Trophoblast cell (in vitro differentiated cells and primary cell): ENCODE measurements around the gene KRT3.

ENCODE experiments used
- DNase-seq, 2 donors: peaks; one replicate each; pipeline ENCODE4 v3.0.0-alpha.2; 2016
- H2AFZ ChIP-seq: 2 replicates; pipeline ENCODE4 v1.6.1; 2013; ENCODE audit warnings: low read length, moderate library complexity, mild to moderate bottlenecking; ENCODE audit not compliant: insufficient read depth, poor library complexity
- H2AK5ac ChIP-seq: 2 replicates; pipeline ENCODE4 v1.6.1; 2013; ENCODE audit warnings: mild to moderate bottlenecking, low read length
- H2BK120ac ChIP-seq: 2 replicates; pipeline ENCODE4 v1.6.1; 2013; ENCODE audit warnings: low read length, mild to moderate bottlenecking, moderate library complexity; ENCODE audit not compliant: insufficient read depth, poor library complexity
- H2BK12ac ChIP-seq: 2 replicates; pipeline ENCODE4 v1.6.1; 2013; ENCODE audit warnings: mild to moderate bottlenecking, low read length, moderate library complexity
- H2BK5ac ChIP-seq: 2 replicates; pipeline ENCODE4 v1.6.1; 2013; ENCODE audit warnings: low read length, low read depth, moderate library complexity, mild to moderate bottlenecking; ENCODE audit not compliant: poor library complexity
- H3K14ac ChIP-seq: 2 replicates; pipeline ENCODE4 v1.6.1; 2013; ENCODE audit warnings: mild to moderate bottlenecking, low read length
- H3K18ac ChIP-seq: 2 replicates; pipeline ENCODE4 v1.6.1; 2013; ENCODE audit warnings: mild to moderate bottlenecking, low read length
- H3K23ac ChIP-seq: 2 replicates; pipeline ENCODE4 v1.6.1; 2013; ENCODE audit warnings: low read length
- H3K27ac ChIP-seq: 2 replicates; pipeline ENCODE4 v1.5.1; 2013; ENCODE audit warnings: low read depth, mild to moderate bottlenecking, inconsistent platforms, low read length, moderate library complexity
- H3K27me3 ChIP-seq: 2 replicates; pipeline ENCODE4 v1.6.1; 2013; ENCODE audit warnings: inconsistent platforms, mild to moderate bottlenecking, low read length, moderate library complexity; ENCODE audit not compliant: insufficient read depth
- H3K36me3 ChIP-seq, 2 experiments: 1 replicate in 1 of 2; 2 replicates in 1 of 2; pipeline ENCODE4 v1.6.1; 2013; ENCODE audit warnings: low read length in 2 of 2, mild to moderate bottlenecking in 2 of 2, moderate library complexity in 1 of 2; ENCODE audit not compliant: insufficient read depth in 2 of 2, control insufficient read depth in 1 of 2
- H3K4ac ChIP-seq: 2 replicates; pipeline ENCODE4 v1.6.1; 2013; ENCODE audit warnings: low read depth, mild to moderate bottlenecking, low read length, moderate library complexity
- H3K4me1 ChIP-seq, 2 experiments: 1 replicate in 1 of 2; 2 replicates in 1 of 2; pipeline ENCODE4 v1.6.1; 2013; ENCODE audit warnings: low read length in 2 of 2, mild to moderate bottlenecking in 2 of 2, moderate library complexity in 1 of 2; ENCODE audit not compliant: insufficient read depth in 2 of 2, control insufficient read depth in 1 of 2
- H3K4me2 ChIP-seq: 2 replicates; pipeline ENCODE4 v1.6.1; 2013; ENCODE audit warnings: inconsistent platforms, mild to moderate bottlenecking, low read length, moderate library complexity
- H3K4me3 ChIP-seq: 2 replicates; pipeline ENCODE4 v1.5.1; 2013; ENCODE audit warnings: mild to moderate bottlenecking, low read depth, low read length, inconsistent platforms
- H3K79me1 ChIP-seq: one replicate; pipeline ENCODE4 v1.6.1; 2013; ENCODE audit warnings: low read length
- H3K79me2 ChIP-seq: 2 replicates; pipeline ENCODE4 v1.6.1; 2013; ENCODE audit warnings: low read length, mild to moderate bottlenecking; ENCODE audit not compliant: control insufficient read depth, insufficient read depth, poor library complexity
- H3K9ac ChIP-seq: 2 replicates; pipeline ENCODE4 v1.6.1; 2013; ENCODE audit warnings: mild to moderate bottlenecking, low read length
- H3K9me3 ChIP-seq: 2 replicates; pipeline ENCODE4 v1.6.1; 2013; ENCODE audit warnings: low read depth, mild to moderate bottlenecking, control low read depth, inconsistent platforms, low read length; ENCODE audit not compliant: insufficient read depth
- H4K12ac ChIP-seq: 2 replicates; pipeline ENCODE4 v1.6.1; 2013; ENCODE audit warnings: low read depth, mild to moderate bottlenecking, low read length, moderate library complexity
- H4K8ac ChIP-seq: 2 replicates; pipeline ENCODE4 v1.6.1; 2013; ENCODE audit warnings: low read depth, mild to moderate bottlenecking, low read length, moderate library complexity
- H4K91ac ChIP-seq: one replicate; pipeline ENCODE4 v1.6.1; 2013; ENCODE audit warnings: low read depth, mild to moderate bottlenecking, low read length, moderate library complexity
- WGBS: extraction: QIAGEN DNeasy Blood & Tissue Kit; methylation state at CpG from one replicate; pipeline ENCODE4 v1.1.7; 2013; ENCODE audit warnings: missing lambda C conversion rate; ENCODE audit not compliant: insufficient read length, insufficient coverage; ENCODE audit errors: extremely low coverage; 5-methylcytosine and 5-hydroxymethylcytosine counted together

KRT3 gene

DNA sequence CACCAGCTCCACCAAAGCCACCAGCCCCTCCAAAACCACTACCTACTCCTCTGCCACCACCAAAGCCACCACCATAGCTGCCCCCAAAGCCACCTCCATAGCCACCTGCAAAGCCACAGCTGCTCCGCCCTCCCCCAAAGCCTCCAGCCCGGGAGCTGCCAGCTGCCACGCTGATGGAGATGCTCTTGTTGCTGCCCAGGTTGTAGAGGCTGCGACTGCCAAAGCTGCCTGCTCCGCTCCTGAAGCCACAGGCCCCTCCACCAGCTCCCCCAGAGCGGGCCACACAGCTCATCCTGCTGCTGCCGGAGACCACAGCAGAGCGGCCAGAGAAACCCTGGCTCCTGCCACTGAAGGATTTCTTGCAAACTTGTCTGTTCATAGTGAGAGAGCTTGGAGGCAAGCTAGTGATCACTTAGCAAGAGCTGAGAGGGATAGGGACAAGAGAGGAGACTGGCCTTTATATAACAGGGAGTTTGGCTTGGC is 19.0 kb downstream of the KRT3 start, which contains the start of gene KRT76:
KRT76 (minus strand) TSS at position 433 of the 483 bp plus-strand sequence; CDS start at position 379, 54 bp downstream.
- no peak for DNase-seq
- no peak within 1 kb of the TSS for H3K4me2 ChIP-seq
- H3K9ac ChIP-seq: no peak within 1 kb of the TSS
- H3K79me1 ChIP-seq: no peaks in the 10 kb centered on the region
- no peak within 1 kb of the TSS for H2AK5ac ChIP-seq
- H3K23ac ChIP-seq: no peak within 1 kb of the TSS
- no peak within 1 kb of the TSS for H3K4ac ChIP-seq
- no peak within 1 kb of the TSS for H4K91ac ChIP-seq
- H3K18ac ChIP-seq: no peak within 1 kb of the TSS
- H4K8ac ChIP-seq: no peak within 1 kb of the TSS
- no peak within 1 kb of the TSS for H4K12ac ChIP-seq
- H3K27me3 ChIP-seq: peaks cover 8% of the 10 kb centered on the region
- H2BK12ac ChIP-seq: no peak within 1 kb of the TSS
- no peak within 1 kb of the TSS for H2BK5ac ChIP-seq
- no CpG with 5 or more reads among the region's 8 CpGs for WGBS
- no peak within 1 kb of the TSS for H2BK120ac ChIP-seq
- no peaks in the 10 kb centered on the region for H3K79me2 ChIP-seq
- H3K14ac ChIP-seq: no peak within 1 kb of the TSS
- H3K4me3 ChIP-seq: no peak within 1 kb of the TSS
- H3K36me3 ChIP-seq: no peaks in the 10 kb centered on the region
- H3K27ac ChIP-seq: no peak within 1 kb of the TSS
- H3K9me3 ChIP-seq: peaks cover 3% of the 10 kb centered on the region
- H3K4me1 ChIP-seq: no peaks in the 10 kb centered on the region
- no peak within 1 kb of the TSS for H2AFZ ChIP-seq

DNA sequence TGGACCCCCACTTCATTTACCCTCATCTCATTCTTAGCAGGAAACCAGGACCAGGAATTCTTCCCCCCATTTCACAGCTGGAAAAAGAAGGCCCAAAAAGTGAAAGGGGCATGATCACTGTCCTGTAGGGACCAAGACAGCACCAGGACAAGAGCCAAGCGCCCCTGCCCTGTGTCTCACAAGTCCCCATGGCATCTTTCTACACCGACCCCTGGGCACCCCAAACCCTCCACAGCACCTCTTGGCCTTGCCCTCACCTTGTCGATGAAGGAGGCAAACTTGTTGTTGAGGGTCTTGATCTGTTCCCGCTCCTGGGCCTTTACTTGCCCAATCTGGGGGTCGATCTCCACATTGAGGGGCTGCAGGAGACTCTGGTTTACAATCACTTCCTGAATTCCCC is 19.5 kb downstream of the KRT3 start:
- H3K4me1 ChIP-seq: no peaks in the 10 kb centered on the region
- no CpG with 5 or more reads among the region's 5 CpGs for WGBS
- no peak overlapping the region for H3K4me3 ChIP-seq
- H4K91ac ChIP-seq: no peak overlapping the region
- no peak overlapping the region for H2AK5ac ChIP-seq
- no peak overlapping the region for H3K9ac ChIP-seq
- H3K27ac ChIP-seq: no peak overlapping the region
- no peaks in the 10 kb centered on the region for H3K79me1 ChIP-seq
- no peaks in the 10 kb centered on the region for H3K36me3 ChIP-seq
- H4K8ac ChIP-seq: no peak overlapping the region
- H4K12ac ChIP-seq: no peak overlapping the region
- H3K4me2 ChIP-seq: no peak overlapping the region
- no peak overlapping the region for H3K4ac ChIP-seq
- H3K14ac ChIP-seq: no peak overlapping the region
- DNase-seq: no peak
- no peak overlapping the region for H2BK5ac ChIP-seq
- no peak overlapping the region for H2AFZ ChIP-seq
- peaks cover 5% of the 10 kb centered on the region for H3K9me3 ChIP-seq
- no peaks in the 10 kb centered on the region for H3K79me2 ChIP-seq
- no peak overlapping the region for H3K18ac ChIP-seq
- H2BK120ac ChIP-seq: no peak overlapping the region
- no peak overlapping the region for H3K23ac ChIP-seq
- H3K27me3 ChIP-seq: peaks cover 8% of the 10 kb centered on the region
- H2BK12ac ChIP-seq: no peak overlapping the region

DNA sequence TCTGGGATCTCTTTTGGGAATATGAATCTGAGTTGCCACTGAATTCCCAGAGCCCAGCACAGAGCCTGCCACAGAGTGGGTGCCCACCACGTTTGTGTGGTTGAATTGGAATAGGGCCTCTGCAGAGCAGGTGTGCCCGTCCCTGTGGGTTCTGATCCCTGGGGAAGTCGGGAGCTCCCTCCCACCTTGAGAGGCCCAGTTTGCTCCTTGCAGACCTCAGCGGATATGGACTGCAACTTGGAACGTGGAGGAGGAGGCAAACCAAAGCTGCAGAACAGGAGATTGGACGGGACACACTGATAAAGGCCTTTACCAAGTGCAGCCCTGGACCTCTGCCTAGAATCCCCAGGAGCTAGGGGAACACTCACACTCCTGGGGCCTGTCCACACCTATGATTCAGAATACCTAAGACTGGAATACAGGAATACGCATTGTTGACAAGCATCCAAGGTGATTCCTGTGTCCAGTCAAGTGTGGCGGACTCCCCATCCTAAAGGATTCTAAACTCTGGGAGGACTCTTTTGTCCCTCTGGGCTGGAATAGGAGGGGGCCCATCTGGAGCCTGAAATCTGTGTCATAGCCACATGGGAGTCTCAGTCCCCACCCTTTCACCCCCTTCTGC is 21.2 kb downstream of the KRT3 start:
- H3K4me2 ChIP-seq: no peak overlapping the region
- H2AK5ac ChIP-seq: no peak overlapping the region
- H4K91ac ChIP-seq: no peak overlapping the region
- H3K79me1 ChIP-seq: no peaks in the 10 kb centered on the region
- no peak overlapping the region for H3K14ac ChIP-seq
- H3K36me3 ChIP-seq: no peaks in the 10 kb centered on the region
- H4K8ac ChIP-seq: no peak overlapping the region
- H3K27me3 ChIP-seq: peaks cover 4% of the 10 kb centered on the region
- no peak overlapping the region for H2AFZ ChIP-seq
- H3K79me2 ChIP-seq: no peaks in the 10 kb centered on the region
- H3K18ac ChIP-seq: no peak overlapping the region
- H3K23ac ChIP-seq: no peak overlapping the region
- H3K9me3 ChIP-seq: peaks cover 3% of the 10 kb centered on the region
- H3K27ac ChIP-seq: no peak overlapping the region
- no peak overlapping the region for H3K9ac ChIP-seq
- no peak for DNase-seq
- H3K4me1 ChIP-seq: no peaks in the 10 kb centered on the region
- WGBS: no CpG with 5 or more reads among the region's 8 CpGs
- H4K12ac ChIP-seq: no peak overlapping the region
- H2BK5ac ChIP-seq: no peak overlapping the region
- H3K4ac ChIP-seq: no peak overlapping the region
- H2BK12ac ChIP-seq: no peak overlapping the region
- no peak overlapping the region for H3K4me3 ChIP-seq
- H2BK120ac ChIP-seq: no peak overlapping the region

DNA sequence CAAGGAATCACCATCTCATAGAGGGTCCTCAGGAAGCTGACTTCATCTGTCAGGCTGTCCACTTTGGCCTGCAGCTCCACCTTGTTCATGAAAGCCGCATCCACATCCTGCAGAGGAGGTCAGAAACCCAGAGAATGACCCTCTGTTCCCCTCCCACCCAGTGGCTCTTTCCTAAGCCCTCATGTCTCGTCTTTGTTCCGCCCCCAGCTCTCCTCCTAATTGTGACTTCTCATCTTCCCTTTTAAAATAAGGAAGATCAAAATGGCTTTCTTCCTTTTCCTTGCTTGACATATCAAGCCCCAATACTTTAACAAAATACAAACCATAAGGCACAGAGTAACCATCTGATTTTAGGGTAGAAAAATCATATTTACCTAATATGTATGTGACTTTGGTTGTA is 23.1 kb downstream of the KRT3 start:
- Histone ChIP-seq H3K23ac (no peak overlapping the region), H3K27me3 (peaks cover 4% of the 10 kb centered on the region), H3K79me1 (no peaks in the 10 kb centered on the region), H3K14ac (no peak overlapping the region), H2BK5ac (no peak overlapping the region), H3K4me2 (no peak overlapping the region), H2AFZ (no peak overlapping the region), H3K18ac (no peak overlapping the region), H3K9ac (no peak overlapping the region), H4K12ac (no peak overlapping the region), H2BK120ac (no peak overlapping the region), H3K79me2 (no peaks in the 10 kb centered on the region), H3K4me1 (peaks cover 7 to 8% of the 10 kb centered on the region in 2 experiments), H3K4ac (no peak overlapping the region), H3K9me3 (peaks cover 6% of the 10 kb centered on the region), H3K4me3 (no peak overlapping the region), H2AK5ac (no peak overlapping the region), H3K36me3 (no peaks in the 10 kb centered on the region), H4K91ac (no peak overlapping the region), H3K27ac (no peak overlapping the region), H2BK12ac (no peak overlapping the region), H4K8ac (no peak overlapping the region)
- DNase-seq: no peak
- no CpG with 5 or more reads among the region's 3 CpGs for WGBS
